Prostate gland (tissue), 2 donors: ENCODE data around the gene ZKSCAN3. TPM values are rescaled to one million over a fixed set of nuclear protein-coding genes. Genes with fewer than 3 reads are reported as not detected.

Source experiments
- DNase-seq: peaks from one replicate; pipeline ENCODE4 v3.0.0-alpha.2; 2019; ENCODE audit warnings: low spot score
- H3K27ac ChIP-seq, 2 donors: fragments of 200-600 bp; sonication (generic); 2 replicates each; pipeline ENCODE4 v1.5.1; 2017 to 2019
- H3K27me3 ChIP-seq: fragments of 200-600 bp; sonication (generic); replicated peaks from 2 replicates; pipeline ENCODE4 v1.5.1; 2019; ENCODE audit not compliant: insufficient read depth
- H3K36me3 ChIP-seq, 2 donors: fragments of 200-600 bp; sonication (generic); 1 replicate in 1 of 2; 2 replicates in 1 of 2; pipeline versions ENCODE4 v1.5.1 to v1.8.1; 2017 to 2019
- H3K4me1 ChIP-seq: fragments of 200-600 bp; sonication (generic); replicated peaks from 2 replicates; pipeline ENCODE4 v1.5.1; 2019
- H3K4me3 ChIP-seq, 2 donors: fragments of 200-600 bp; sonication (generic); 2 replicates each; pipeline ENCODE4 v1.5.1; 2017 to 2019
- H3K9me3 ChIP-seq: fragments of 200-600 bp; sonication (generic); 2 replicates; pipeline ENCODE4 v1.5.1; 2017
- POLR2A ChIP-seq: fragments of 450-650 bp; IDR thresholded peaks from one replicate; pipeline ENCODE4 v1.6.1; 2016; ENCODE audit warnings: antibody characterized with exemption, mild to moderate bottlenecking
- POLR2AphosphoS5 ChIP-seq: sonication (generic); formaldehyde crosslinking; IDR thresholded peaks from one replicate; pipeline ENCODE4 v1.6.1; 2017; ENCODE audit warnings: antibody characterized with exemption
- WGBS: methylation state at CpG from one replicate; pipeline ENCODE4 v1.1.5; 2018; 5-methylcytosine and 5-hydroxymethylcytosine counted together
- intact Hi-C: fragments of 100-400 bp; cut with DNase I; formaldehyde crosslinking; loops from one replicate; pipeline ENCODE4 v1.14.2; 2022
- total RNA-seq, 2 donors: library from RNA; depleted of rRNA; stranded (reverse); fragments of >200 nt; gene quantifications; one replicate each; pipeline ENCODE4 v1.1.0, GENCODE V29; 2016
- TF ChIP-seq, protein P1 (sequence below), 4 experiments: fragments of 200-600 bp in 2 of 4; fragments of 450-650 bp in 2 of 4; sonication (generic) in 2 of 4; IDR thresholded peaks; 1 replicate in 3 of 4; 2 replicates in 1 of 4; pipeline ENCODE4 v1.5.1; 2016 to 2019; ENCODE audit warnings: antibody characterized with exemption in 4 of 4, mild to moderate bottlenecking in 2 of 4, moderate library complexity in 2 of 4

Gene ZKSCAN3
- total RNA-seq, 2 donors from 2014 or later: 5.9 to 6.5 TPM

DNA sequence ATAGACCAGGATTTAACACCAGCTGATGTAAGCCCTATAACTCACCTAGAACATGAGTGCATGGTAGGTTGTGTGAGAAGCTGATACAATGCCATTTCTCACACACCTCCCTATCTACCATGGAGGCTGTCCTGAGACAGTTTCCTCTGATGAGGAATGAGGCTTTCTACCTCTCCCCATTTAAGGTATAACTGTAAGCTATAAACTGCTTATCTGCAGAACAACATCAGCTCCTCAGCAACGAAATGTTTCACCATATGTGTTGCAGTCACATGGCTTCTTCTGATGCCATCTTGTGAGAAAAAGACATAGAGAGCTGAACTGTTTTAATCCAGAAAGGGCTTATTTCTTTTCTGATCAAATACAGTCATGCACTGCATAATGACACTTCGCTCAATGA is 20.7 kb downstream of the ZKSCAN3 start:
- 65% methylated on average over 2 of the region's 2 CpGs for WGBS
- TF ChIP-seq, protein P1, sequence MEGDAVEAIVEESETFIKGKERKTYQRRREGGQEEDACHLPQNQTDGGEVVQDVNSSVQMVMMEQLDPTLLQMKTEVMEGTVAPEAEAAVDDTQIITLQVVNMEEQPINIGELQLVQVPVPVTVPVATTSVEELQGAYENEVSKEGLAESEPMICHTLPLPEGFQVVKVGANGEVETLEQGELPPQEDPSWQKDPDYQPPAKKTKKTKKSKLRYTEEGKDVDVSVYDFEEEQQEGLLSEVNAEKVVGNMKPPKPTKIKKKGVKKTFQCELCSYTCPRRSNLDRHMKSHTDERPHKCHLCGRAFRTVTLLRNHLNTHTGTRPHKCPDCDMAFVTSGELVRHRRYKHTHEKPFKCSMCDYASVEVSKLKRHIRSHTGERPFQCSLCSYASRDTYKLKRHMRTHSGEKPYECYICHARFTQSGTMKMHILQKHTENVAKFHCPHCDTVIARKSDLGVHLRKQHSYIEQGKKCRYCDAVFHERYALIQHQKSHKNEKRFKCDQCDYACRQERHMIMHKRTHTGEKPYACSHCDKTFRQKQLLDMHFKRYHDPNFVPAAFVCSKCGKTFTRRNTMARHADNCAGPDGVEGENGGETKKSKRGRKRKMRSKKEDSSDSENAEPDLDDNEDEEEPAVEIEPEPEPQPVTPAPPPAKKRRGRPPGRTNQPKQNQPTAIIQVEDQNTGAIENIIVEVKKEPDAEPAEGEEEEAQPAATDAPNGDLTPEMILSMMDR (IDR thresholded peaks at IDR 0.05): no peak
- TF ChIP-seq POLR2AphosphoS5 (no peak), POLR2A (no peak)
- Histone ChIP-seq H3K4me3 (no peak overlapping the region), H3K4me1 (no peaks in the 10 kb centered on the region), H3K27me3 (no peaks in the 10 kb centered on the region), H3K27ac (no peak overlapping the region), H3K9me3 (no peaks in the 10 kb centered on the region), H3K36me3 (peaks cover 0 to 3% of the 10 kb centered on the region in 2 donors)
- DNase-seq: no peak
- intact Hi-C loops: no loop called here

DNA sequence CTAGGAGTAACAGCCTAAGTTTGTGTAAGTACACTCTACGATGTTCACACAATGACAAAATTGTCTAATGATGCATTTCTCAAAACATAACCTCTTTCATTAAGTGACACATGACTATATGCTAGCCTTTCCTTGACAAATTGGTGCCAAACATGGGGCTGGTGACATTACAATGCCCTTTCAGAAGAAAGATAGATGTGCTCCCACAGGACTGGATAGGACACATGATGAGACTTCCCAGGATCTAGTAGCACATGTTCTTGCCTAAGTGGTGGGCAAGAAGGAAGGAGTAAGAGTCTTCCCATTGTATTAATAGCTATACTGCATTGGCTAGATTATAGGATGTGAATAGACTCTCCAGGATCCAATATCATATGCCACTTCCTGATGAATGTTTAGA is 21.5 kb downstream of the ZKSCAN3 start:
- intact Hi-C loops: no loop called here
- H3K9me3 ChIP-seq: no peaks in the 10 kb centered on the region
- no peaks in the 10 kb centered on the region for H3K36me3 ChIP-seq
- 90% methylated on average over 1 of the region's 1 CpG for WGBS
- no peaks in the 10 kb centered on the region for H3K4me1 ChIP-seq
- no peak for DNase-seq
- no peak for TF ChIP-seq POLR2A
- no peak for TF ChIP-seq POLR2AphosphoS5
- TF ChIP-seq, protein P1 (IDR thresholded peaks at IDR 0.05): no peak
- H3K4me3 ChIP-seq: no peak overlapping the region
- H3K27me3 ChIP-seq: no peaks in the 10 kb centered on the region
- H3K27ac ChIP-seq: no peak overlapping the region

DNA sequence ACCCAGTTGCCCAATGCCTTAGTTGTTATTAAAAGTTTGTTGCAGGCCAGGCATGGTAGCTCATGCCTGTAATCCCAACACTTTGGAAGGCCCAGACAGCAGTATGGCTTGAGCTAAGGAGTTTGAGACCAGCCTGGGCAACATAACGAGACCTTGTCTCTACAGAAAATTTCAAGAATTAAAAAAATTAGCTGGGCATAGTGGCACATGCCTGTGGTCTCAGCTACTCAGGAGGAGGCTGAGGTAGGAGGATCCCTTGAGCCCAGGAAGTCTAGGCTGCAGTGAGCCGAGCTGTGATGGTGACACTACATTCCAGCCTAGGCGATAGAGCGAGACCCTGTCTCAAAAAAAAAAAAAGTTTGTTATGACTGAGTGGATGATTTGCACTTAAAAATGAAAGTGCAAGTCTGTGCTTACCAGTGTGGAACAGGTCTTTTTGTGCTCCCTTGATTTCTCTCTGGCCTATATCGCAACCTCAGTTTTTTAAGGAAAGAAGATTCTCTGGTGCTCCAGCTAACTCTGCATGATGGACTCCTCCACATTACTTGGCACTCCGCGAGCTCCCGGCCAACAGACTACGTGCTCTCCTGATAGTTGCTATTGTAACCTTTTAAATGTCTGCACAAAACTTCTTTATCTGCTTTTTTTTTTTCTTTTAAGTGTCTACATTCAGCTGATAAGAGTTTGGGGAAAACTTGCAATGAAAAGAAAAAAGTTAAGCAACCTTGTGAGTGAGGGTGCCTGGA is 22.1 kb downstream of the ZKSCAN3 start:
- Histone ChIP-seq H3K4me1 (no peaks in the 10 kb centered on the region), H3K27ac (no peak overlapping the region), H3K4me3 (no peak overlapping the region), H3K27me3 (no peaks in the 10 kb centered on the region), H3K36me3 (no peaks in the 10 kb centered on the region), H3K9me3 (no peaks in the 10 kb centered on the region)
- WGBS: 89% methylated on average over 9 of the region's 9 CpGs
- DNase-seq: no peak
- TF ChIP-seq POLR2AphosphoS5: no peak
- no peak for TF ChIP-seq POLR2A
- intact Hi-C loops: no loop called here

DNA sequence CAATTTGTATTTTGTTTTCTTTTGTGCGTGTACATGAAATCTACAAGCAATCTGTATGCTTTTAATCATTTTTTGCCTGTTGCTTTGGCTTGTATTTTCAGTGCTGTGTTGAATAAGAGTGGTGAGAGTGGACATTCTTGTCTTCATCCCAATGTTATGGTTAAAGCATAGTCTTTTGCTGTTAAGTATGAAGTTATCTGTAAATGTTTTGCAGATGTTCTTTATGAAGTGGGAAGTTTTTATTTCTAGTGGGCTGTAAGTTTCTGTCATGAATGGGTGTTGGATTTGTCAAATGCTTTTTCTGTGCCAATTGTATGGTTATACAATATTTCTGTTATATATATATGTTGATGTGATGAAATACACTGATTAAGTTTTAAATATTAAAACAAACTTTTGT is 24.2 kb downstream of the ZKSCAN3 start:
- DNase-seq: no peak
- no peaks in the 10 kb centered on the region for H3K4me1 ChIP-seq
- H3K27ac ChIP-seq: no peak overlapping the region
- intact Hi-C loops: no loop called here
- TF ChIP-seq POLR2A (no peak), POLR2AphosphoS5 (no peak)
- TF ChIP-seq, protein P1 (IDR thresholded peaks at IDR 0.05): no peak
- no peak overlapping the region for H3K4me3 ChIP-seq
- no peaks in the 10 kb centered on the region for H3K36me3 ChIP-seq
- H3K9me3 ChIP-seq: no peaks in the 10 kb centered on the region
- WGBS: 94% methylated on average over 1 of the region's 1 CpG
- H3K27me3 ChIP-seq: no peaks in the 10 kb centered on the region

DNA sequence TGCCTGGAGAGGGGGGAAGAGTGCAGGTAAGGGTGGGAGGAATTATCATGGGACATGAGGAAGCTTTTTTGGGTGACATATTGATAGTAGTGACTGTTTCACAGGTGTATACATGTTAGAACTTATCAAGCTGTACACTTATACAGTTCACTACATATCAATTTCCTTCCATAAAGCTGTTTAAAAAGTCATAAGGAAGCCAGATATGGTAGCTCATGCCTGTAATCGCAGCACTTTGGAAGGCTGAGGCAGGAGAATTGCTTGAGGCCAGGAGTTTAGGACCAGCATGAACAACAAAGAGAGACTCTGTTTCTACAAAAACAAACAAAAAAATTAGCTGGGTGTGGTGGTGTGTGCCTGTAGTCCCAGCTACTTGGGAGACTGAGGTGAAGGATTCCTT is 28.1 kb downstream of the ZKSCAN3 start:
- Histone ChIP-seq H3K9me3 (no peaks in the 10 kb centered on the region), H3K4me3 (no peak overlapping the region), H3K27me3 (no peaks in the 10 kb centered on the region), H3K36me3 (no peaks in the 10 kb centered on the region), H3K27ac (no peak overlapping the region), H3K4me1 (no peaks in the 10 kb centered on the region)
- intact Hi-C loops: no loop called here
- WGBS: 93% methylated on average over 1 of the region's 1 CpG
- no peak for DNase-seq
- TF ChIP-seq, protein P1 (IDR thresholded peaks at IDR 0.05): no peak
- no peak for TF ChIP-seq POLR2AphosphoS5
- TF ChIP-seq POLR2A: no peak
